SK-N-MC (cell line): ENCODE data around the gene PRCD.

ENCODE experiments used
- DNase-seq: peaks from one replicate; pipeline ENCODE4 v3.0.0-alpha.2; 2011; ENCODE audit warnings: low read depth, low spot score
- H3K27ac ChIP-seq: fragments of 200-600 bp; sonication (generic); 2 replicates; pipeline ENCODE4 v1.5.1; 2016; ENCODE audit warnings: mixed run types
- H3K36me3 ChIP-seq: fragments of 200-600 bp; sonication (generic); 2 replicates; pipeline ENCODE4 v1.6.1; 2017; ENCODE audit warnings: antibody characterized with exemption, low read length, mixed read lengths; ENCODE audit not compliant: insufficient read depth
- H3K4me3 ChIP-seq: fragments of 200-600 bp; sonication (generic); 2 replicates; pipeline ENCODE4 v1.5.1; 2016
- H3K9ac ChIP-seq: fragments of 200-600 bp; sonication (generic); 2 replicates; pipeline ENCODE4 v1.8.0; 2017; ENCODE audit warnings: mixed run types, mixed read lengths; ENCODE audit not compliant: insufficient read length
- H3K9me3 ChIP-seq: fragments of 200-600 bp; sonication (generic); 2 replicates; pipeline ENCODE4 v1.6.1; 2017; ENCODE audit warnings: low read depth, mild to moderate bottlenecking, antibody characterized with exemption, low read length, moderate library complexity, mixed read lengths
- EZH2 ChIP-seq: fragments of 200-600 bp; sonication (generic); IDR thresholded peaks from one replicate; pipeline ENCODE4 v1.6.1; 2017; ENCODE audit warnings: antibody characterized with exemption
- FOXP2 ChIP-seq: optimal IDR thresholded peaks from 2 replicates; pipeline ENCODE3; 2011; ENCODE audit warnings: mild to moderate bottlenecking, moderate library complexity; ENCODE audit not compliant: insufficient read depth; ENCODE audit errors: extremely low read length, control extremely low read depth
- POLR2AphosphoS5 ChIP-seq: IDR thresholded peaks from 2 replicates; pipeline ENCODE4 v1.6.1; 2012; ENCODE audit warnings: mild to moderate bottlenecking, low read depth, low read length, borderline replicate concordance

Gene PRCD

GRCh38 chr17:76567634-76568432 is 28.0 kb downstream of the PRCD start:
- Histone ChIP-seq H3K27ac (peak overlapping the region; percentile 15; the same call in 1 of the 2 replicates), H3K9me3 (no peaks in the 10 kb centered on the region), H3K36me3 (peaks cover 22% of the 10 kb centered on the region), H3K4me3 (no peak overlapping the region), H3K9ac (no peak overlapping the region)
- TF ChIP-seq EZH2 (no peak), POLR2AphosphoS5 (peak; percentile 32)
- no peak for DNase-seq

DNA sequence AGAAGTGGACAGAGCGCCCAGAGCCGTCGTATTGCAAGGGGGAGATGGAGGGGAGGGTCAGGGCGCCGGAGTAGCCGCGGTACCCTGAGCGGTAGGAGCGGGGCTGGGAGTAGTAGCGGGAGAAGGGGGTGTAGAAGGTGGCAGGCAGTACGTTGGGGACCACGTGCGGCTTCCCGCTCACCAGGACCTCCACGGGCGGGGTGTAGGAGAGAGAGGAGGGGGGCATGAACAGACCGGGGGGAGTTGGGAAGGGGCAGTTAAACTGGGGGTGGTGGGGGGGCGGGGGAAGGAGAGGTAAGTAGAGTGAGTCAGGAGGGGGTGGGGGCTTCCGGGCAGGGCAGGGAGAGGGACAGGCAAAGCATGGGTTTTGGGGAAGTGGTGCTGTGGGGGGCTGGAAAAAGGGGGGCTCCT is 29.0 kb downstream of the PRCD start:
- DNase-seq = no peak
- Histone ChIP-seq H3K9me3 (no peaks in the 10 kb centered on the region), H3K27ac (no peak overlapping the region), H3K9ac (no peak overlapping the region), H3K36me3 (peaks cover 19% of the 10 kb centered on the region), H3K4me3 (no peak overlapping the region)
- no peak for TF ChIP-seq FOXP2
- no peak for TF ChIP-seq POLR2AphosphoS5
- TF ChIP-seq EZH2 = no peak

GRCh38 chr17:76569607-76570279 is 29.9 kb downstream of the PRCD start:
- peaks cover 14% of the 10 kb centered on the region for H3K36me3 ChIP-seq
- DNase-seq = no peak
- H3K9me3 ChIP-seq = no peaks in the 10 kb centered on the region
- H3K27ac ChIP-seq = no peak overlapping the region
- TF ChIP-seq FOXP2 = no peak
- H3K9ac ChIP-seq = no peak overlapping the region
- no peak overlapping the region for H3K4me3 ChIP-seq

GRCh38 chr17:76570457-76570856 is 30.6 kb downstream of the PRCD start:
- no peak for DNase-seq
- peaks cover 8% of the 10 kb centered on the region for H3K36me3 ChIP-seq
- no peaks in the 10 kb centered on the region for H3K9me3 ChIP-seq
- no peak overlapping the region for H3K4me3 ChIP-seq
- no peak overlapping the region for H3K9ac ChIP-seq
- TF ChIP-seq POLR2AphosphoS5 = no peak
- TF ChIP-seq EZH2 = no peak
- TF ChIP-seq FOXP2 = no peak
- no peak overlapping the region for H3K27ac ChIP-seq

GRCh38 chr17:76570877-76571471 is 31.1 kb downstream of the PRCD start:
- Histone ChIP-seq H3K27ac (no peak overlapping the region), H3K9ac (no peak overlapping the region), H3K36me3 (peaks cover 3% of the 10 kb centered on the region; the same call in 1 of the 2 replicates), H3K9me3 (no peaks in the 10 kb centered on the region), H3K4me3 (no peak overlapping the region)
- DNase-seq = no peak
- no peak for TF ChIP-seq EZH2
- no peak for TF ChIP-seq FOXP2
- TF ChIP-seq POLR2AphosphoS5 = no peak

- Histone ChIP-seq H3K9me3 (no peaks in the 10 kb centered on the region), H3K27ac (no peak overlapping the region), H3K36me3 (no peaks in the 10 kb centered on the region), H3K9ac (no peak overlapping the region), H3K4me3 (no peak overlapping the region)
- TF ChIP-seq FOXP2 = no peak
- no peak for TF ChIP-seq EZH2
- DNase-seq = no peak
Observed at GRCh38 chr17:76572201-76572910, 32.5 kb downstream of the PRCD start.

GRCh38 chr17:76573096-76573495 is 33.3 kb downstream of the PRCD start:
- no peak for TF ChIP-seq FOXP2
- DNase-seq = no peak
- Histone ChIP-seq H3K36me3 (no peaks in the 10 kb centered on the region), H3K9ac (no peak overlapping the region), H3K9me3 (no peaks in the 10 kb centered on the region), H3K4me3 (no peak overlapping the region), H3K27ac (no peak overlapping the region)

DNA sequence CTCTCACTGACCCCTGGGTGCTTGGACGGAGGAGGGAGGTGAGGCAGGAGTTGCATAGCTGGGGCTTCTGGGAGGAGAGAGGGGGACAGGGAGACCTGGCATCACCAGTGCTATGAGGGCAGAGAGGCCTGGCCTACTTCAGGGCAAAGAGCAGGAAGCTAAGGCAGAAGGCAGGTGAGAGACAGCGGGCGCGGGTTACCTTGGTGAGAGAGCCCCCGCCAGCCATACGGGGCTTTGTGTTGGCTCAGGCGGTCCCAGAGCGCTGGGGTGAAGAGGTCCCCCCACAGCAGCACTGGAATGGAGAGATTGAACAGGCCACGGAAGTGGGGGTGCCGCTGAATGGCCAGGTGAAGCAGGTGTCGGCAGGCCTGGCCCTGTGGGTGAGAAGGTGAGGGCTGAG is 34.3 kb downstream of the PRCD start:
- no peak overlapping the region for H3K4me3 ChIP-seq
- no peak overlapping the region for H3K27ac ChIP-seq
- no peak overlapping the region for H3K9ac ChIP-seq
- H3K9me3 ChIP-seq = no peaks in the 10 kb centered on the region
- H3K36me3 ChIP-seq = no peaks in the 10 kb centered on the region
- DNase-seq = no peak
- no peak for TF ChIP-seq EZH2
- TF ChIP-seq FOXP2 = no peak
- TF ChIP-seq POLR2AphosphoS5 = no peak
